Measurements from ENCODE around the gene NIPSNAP3A.
"Not testable (repeated sequence)": the region's sequence is repeated elsewhere in the genome, so short reads cannot be mapped to it uniquely, and the experiment has no call there.

NIPSNAP3A gene

DNA sequence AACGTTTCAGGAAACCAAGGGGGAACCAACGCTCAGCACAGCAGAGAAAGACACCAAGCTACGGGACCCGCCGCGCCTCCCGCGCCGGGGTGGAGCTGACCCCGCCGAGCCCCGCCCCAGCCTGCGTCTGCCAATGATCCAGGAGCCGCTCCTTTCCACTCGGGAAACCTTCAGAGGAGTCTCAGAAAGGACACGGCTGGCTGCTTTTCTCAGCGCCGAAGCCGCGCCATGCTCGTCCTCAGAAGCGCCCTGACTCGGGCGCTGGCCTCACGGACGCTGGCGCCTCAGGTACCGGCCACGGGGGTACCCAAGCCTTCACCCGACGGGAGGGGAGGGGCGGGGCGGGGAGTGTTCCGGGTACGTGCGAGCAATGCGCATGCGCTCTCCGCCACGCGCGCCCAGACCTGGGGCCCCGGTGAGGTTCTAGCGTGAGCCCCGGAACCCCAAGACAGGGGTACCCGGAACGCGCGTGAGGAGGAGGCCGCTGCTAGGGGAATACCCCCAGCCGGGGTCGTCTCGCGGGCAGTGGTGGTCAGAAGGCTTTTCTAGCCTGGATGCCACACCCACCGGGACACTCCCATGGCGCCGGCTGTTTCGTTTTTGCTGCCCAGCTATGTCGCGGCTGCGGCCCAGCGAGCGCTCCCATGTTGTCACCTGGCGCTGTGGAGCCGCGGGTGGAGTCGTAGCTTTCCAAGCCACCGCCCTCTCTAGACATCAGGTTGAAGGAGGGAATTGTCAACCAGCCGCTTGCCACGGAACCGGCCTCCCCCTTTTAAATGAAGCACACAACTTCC, at the start of gene NIPSNAP3A:
TSS of gene NIPSNAP3A (plus strand) at position 119 of the 794 bp plus-strand sequence. CDS start at position 229, 110 bp downstream.
- Histone ChIP-seq H3K4me1 (ENCODE audit: control insufficient read depth in 2 of 2, insufficient read depth in 2 of 2, low read length in 2 of 2) (peaks cover 8 to 11% of the 10 kb centered on the region in 2 donors), H3K9me3 (ENCODE audit: control insufficient read depth in 2 of 2, low read length in 2 of 2) (no peaks in the 10 kb centered on the region), H3K4me3 (ENCODE audit: low read length in 2 of 2) (peak within 1 kb of the TSS; percentile 90 to 91), H3K27me3 (ENCODE audit: control insufficient read depth in 2 of 2, insufficient read depth in 2 of 2, low read length in 2 of 2) (no peaks in the 10 kb centered on the region), H3K9ac (ENCODE audit: low read depth in 1 of 2, low read length in 2 of 2) (peak within 1 kb of the TSS; percentile 86 to 90), H3K27ac (ENCODE audit: low read depth in 2 of 2, low read length in 2 of 2) (peak within 1 kb of the TSS; percentile 96 to 98), H3K36me3 (ENCODE audit: control insufficient read depth in 2 of 2, insufficient read depth in 2 of 2, low read length in 2 of 2) (peaks cover 8 to 15% of the 10 kb centered on the region in 2 donors)

DNA sequence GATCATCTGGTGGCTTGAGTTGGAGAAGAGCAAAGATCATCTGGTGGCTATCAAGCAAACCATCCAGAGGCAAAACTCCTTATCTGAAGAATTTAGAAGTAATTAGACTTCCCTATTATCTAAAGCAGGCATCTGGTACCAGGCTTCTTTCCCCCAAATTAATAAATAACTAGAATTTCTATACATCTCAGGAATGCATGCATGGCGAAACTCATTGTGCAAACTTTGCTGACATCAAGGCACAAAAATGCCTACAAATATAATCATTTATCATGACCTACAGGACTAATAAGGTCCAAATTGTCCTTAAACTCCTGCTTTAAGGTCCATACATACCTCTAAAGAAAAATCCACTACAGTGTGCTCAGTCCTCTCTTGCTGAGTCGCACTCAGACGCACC, 47.2 kb upstream of the NIPSNAP3A start:
- H3K27ac ChIP-seq (ENCODE audit: low read depth in 2 of 2, low read length in 2 of 2) = no peak overlapping the region
- H3K9ac ChIP-seq (ENCODE audit: low read depth in 1 of 2, low read length in 2 of 2) = no peak overlapping the region
- no peaks in the 10 kb centered on the region for H3K27me3 ChIP-seq (ENCODE audit: control insufficient read depth in 2 of 2, insufficient read depth in 2 of 2, low read length in 2 of 2)
- no peaks in the 10 kb centered on the region for H3K9me3 ChIP-seq (ENCODE audit: control insufficient read depth in 2 of 2, low read length in 2 of 2)
- H3K36me3 ChIP-seq (ENCODE audit: control insufficient read depth in 2 of 2, insufficient read depth in 2 of 2, low read length in 2 of 2) = no peaks in the 10 kb centered on the region
- H3K4me1 ChIP-seq (ENCODE audit: control insufficient read depth in 2 of 2, insufficient read depth in 2 of 2, low read length in 2 of 2) = no peaks in the 10 kb centered on the region
- no peak overlapping the region for H3K4me3 ChIP-seq (ENCODE audit: low read length in 2 of 2)

DNA sequence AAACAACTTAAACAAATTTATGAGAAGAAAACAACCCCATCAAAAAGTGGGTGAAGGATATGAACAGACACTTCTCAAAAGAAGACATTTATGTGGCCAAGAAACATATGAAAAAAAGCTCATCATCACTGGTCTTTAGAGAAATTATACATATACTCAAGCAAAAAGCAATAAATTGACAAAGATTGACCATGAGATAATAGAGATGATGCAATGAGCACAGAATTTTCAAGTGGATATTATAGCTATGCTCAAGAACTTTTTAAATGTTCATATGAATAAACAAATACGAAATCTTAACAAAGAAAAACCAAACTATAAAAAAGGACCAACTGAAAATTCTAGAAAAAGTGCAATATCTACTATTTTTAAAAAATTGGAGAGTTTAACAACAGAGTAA, 38.7 kb upstream of the NIPSNAP3A start:
- H3K9ac ChIP-seq (ENCODE audit: low read depth in 1 of 2, low read length in 2 of 2); H3K4me3 ChIP-seq (ENCODE audit: low read length in 2 of 2); H3K4me1 ChIP-seq (ENCODE audit: control insufficient read depth in 2 of 2, insufficient read depth in 2 of 2, low read length in 2 of 2); H3K36me3 ChIP-seq (ENCODE audit: control insufficient read depth in 2 of 2, insufficient read depth in 2 of 2, low read length in 2 of 2); H3K27ac ChIP-seq (ENCODE audit: low read depth in 2 of 2, low read length in 2 of 2); H3K9me3 ChIP-seq (ENCODE audit: control insufficient read depth in 2 of 2, low read length in 2 of 2); H3K27me3 ChIP-seq (ENCODE audit: control insufficient read depth in 2 of 2, insufficient read depth in 2 of 2, low read length in 2 of 2): not testable (repeated sequence)

DNA sequence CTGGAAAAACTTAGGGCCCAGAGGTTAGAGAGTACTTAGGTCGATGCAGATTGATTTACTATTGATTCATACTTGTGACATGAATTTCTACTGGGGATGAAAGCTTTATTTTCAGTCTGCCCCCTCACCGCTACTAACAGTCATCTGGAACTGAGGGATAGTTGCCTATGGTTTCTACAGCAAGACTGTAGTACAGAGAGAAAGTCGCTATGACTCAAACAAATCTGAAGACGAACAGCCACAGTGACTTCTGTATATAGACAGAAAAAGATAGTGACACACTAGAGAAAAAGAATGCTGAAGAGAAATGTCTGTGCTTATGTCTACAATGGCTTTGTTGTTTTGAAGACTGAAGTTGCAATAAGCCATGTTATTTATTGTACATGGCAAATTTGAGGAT, 35.9 kb upstream of the NIPSNAP3A start:
- Histone ChIP-seq H3K36me3 (ENCODE audit: control insufficient read depth in 2 of 2, insufficient read depth in 2 of 2, low read length in 2 of 2) (no peaks in the 10 kb centered on the region), H3K27me3 (ENCODE audit: control insufficient read depth in 2 of 2, insufficient read depth in 2 of 2, low read length in 2 of 2) (no peaks in the 10 kb centered on the region), H3K4me3 (ENCODE audit: low read length in 2 of 2) (no peak overlapping the region), H3K9me3 (ENCODE audit: control insufficient read depth in 2 of 2, low read length in 2 of 2) (no peaks in the 10 kb centered on the region), H3K27ac (ENCODE audit: low read depth in 2 of 2, low read length in 2 of 2) (no peak overlapping the region), H3K4me1 (ENCODE audit: control insufficient read depth in 2 of 2, insufficient read depth in 2 of 2, low read length in 2 of 2) (no peaks in the 10 kb centered on the region), H3K9ac (ENCODE audit: low read depth in 1 of 2, low read length in 2 of 2) (no peak overlapping the region)

DNA sequence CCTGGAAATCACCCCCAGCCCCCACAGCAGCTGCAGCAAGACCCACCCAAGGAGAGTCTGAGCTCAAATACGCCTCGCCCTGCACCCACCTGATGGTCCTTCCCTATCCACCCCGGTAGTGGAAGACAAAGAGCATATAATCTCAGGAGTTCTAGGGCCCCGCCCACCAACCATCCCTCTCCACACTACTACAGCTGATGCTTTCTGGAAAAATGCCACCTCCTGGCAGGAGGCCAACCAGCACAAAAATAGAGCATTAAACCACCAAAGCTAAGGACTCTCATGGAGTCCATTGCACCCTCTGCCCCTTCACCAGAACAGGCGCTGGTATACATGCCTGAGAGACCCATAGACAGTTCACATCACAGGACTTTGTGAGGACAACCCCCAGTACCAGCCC, 22.5 kb upstream of the NIPSNAP3A start:
- Histone ChIP-seq H3K4me3 (ENCODE audit: low read length in 2 of 2) (no peak overlapping the region), H3K36me3 (ENCODE audit: control insufficient read depth in 2 of 2, insufficient read depth in 2 of 2, low read length in 2 of 2) (no peaks in the 10 kb centered on the region), H3K4me1 (ENCODE audit: control insufficient read depth in 2 of 2, insufficient read depth in 2 of 2, low read length in 2 of 2) (no peaks in the 10 kb centered on the region), H3K9ac (ENCODE audit: low read depth in 1 of 2, low read length in 2 of 2) (no peak overlapping the region), H3K27ac (ENCODE audit: low read depth in 2 of 2, low read length in 2 of 2) (no peak overlapping the region), H3K27me3 (ENCODE audit: control insufficient read depth in 2 of 2, insufficient read depth in 2 of 2, low read length in 2 of 2) (no peaks in the 10 kb centered on the region), H3K9me3 (ENCODE audit: control insufficient read depth in 2 of 2, low read length in 2 of 2) (no peaks in the 10 kb centered on the region)

DNA sequence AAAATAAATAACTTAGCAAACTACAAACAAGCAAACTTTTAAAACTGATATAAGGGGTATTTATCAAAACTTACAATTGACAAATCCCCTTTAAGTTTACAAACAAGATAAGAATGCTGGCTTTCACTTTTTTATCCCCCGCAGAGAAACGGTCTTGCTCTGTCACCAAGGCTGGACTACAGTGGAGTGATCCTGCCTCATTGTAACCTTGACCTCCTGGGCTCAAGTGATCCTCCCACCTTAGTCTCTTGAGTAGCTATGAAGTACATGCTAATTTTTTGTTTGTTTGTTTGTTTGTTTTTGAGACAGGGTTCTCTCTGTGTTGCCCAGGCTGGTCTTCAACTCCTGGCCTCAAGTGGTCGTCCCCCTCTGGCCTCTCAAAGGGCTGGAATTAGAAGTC, 9.0 kb upstream of the NIPSNAP3A start:
- Histone ChIP-seq H3K9me3 (ENCODE audit: control insufficient read depth in 2 of 2, low read length in 2 of 2) (no peaks in the 10 kb centered on the region), H3K4me1 (ENCODE audit: control insufficient read depth in 2 of 2, insufficient read depth in 2 of 2, low read length in 2 of 2) (no peaks in the 10 kb centered on the region), H3K4me3 (ENCODE audit: low read length in 2 of 2) (no peak overlapping the region), H3K36me3 (ENCODE audit: control insufficient read depth in 2 of 2, insufficient read depth in 2 of 2, low read length in 2 of 2) (no peaks in the 10 kb centered on the region), H3K9ac (ENCODE audit: low read depth in 1 of 2, low read length in 2 of 2) (no peak overlapping the region), H3K27ac (ENCODE audit: low read depth in 2 of 2, low read length in 2 of 2) (no peak overlapping the region), H3K27me3 (ENCODE audit: control insufficient read depth in 2 of 2, insufficient read depth in 2 of 2, low read length in 2 of 2) (no peaks in the 10 kb centered on the region)

DNA sequence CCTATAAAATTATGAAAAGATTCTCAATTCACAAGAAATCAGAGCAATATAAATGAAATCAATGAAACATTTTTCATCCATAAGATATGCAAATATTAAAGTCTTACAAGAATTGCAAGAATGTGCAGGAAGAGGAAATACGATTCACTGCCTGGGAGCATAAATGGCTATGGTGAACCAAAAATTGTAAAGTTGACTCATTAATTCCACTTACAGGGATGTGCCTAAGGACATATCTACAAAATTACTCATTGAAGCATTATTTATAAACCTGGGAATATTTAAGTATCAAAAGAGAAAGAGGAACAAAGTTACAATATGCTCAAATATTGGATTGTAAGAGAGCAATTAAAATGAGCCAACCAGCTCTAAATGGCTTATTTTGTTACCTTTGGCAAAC, 6.9 kb upstream of the NIPSNAP3A start:
- Histone ChIP-seq H3K9ac (ENCODE audit: low read depth in 1 of 2, low read length in 2 of 2) (no peak overlapping the region), H3K9me3 (ENCODE audit: control insufficient read depth in 2 of 2, low read length in 2 of 2) (no peaks in the 10 kb centered on the region), H3K36me3 (ENCODE audit: control insufficient read depth in 2 of 2, insufficient read depth in 2 of 2, low read length in 2 of 2) (no peaks in the 10 kb centered on the region), H3K27me3 (ENCODE audit: control insufficient read depth in 2 of 2, insufficient read depth in 2 of 2, low read length in 2 of 2) (no peaks in the 10 kb centered on the region), H3K4me3 (ENCODE audit: low read length in 2 of 2) (no peak overlapping the region), H3K4me1 (ENCODE audit: control insufficient read depth in 2 of 2, insufficient read depth in 2 of 2, low read length in 2 of 2) (no peaks in the 10 kb centered on the region), H3K27ac (ENCODE audit: low read depth in 2 of 2, low read length in 2 of 2) (no peak overlapping the region)

DNA sequence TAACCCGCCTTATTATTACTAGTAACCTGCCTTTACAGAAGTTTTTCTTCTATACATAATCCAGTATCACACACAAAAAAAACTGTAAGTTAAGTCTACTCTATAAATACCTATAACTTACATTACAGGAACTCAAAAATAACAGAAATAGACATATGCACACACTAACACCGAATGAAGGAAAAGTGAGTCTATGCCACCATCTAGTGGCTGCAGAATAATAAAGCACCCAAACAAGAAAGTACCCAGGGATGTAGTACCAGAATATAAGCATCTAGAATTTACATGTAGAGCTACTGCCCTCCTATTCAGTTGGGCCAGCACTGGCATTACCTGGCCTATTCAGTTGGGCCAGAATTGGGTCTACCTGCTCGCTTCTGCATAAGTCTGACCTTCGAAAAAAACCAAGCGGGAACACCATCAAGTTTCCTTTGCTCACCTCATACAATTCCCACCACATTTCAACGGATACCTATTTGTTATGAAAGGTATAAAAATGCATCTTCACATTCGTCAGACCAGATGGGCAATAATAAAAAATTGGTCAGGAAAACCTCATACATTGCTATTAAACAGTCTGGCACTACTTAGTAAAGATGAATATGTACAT, 4.0 kb upstream of the NIPSNAP3A start:
- no peak overlapping the region for H3K4me3 ChIP-seq (ENCODE audit: low read length in 2 of 2)
- H3K27ac ChIP-seq (ENCODE audit: low read depth in 2 of 2, low read length in 2 of 2) = no peak overlapping the region
- H3K36me3 ChIP-seq (ENCODE audit: control insufficient read depth in 2 of 2, insufficient read depth in 2 of 2, low read length in 2 of 2) = no peaks in the 10 kb centered on the region
- no peak overlapping the region for H3K9ac ChIP-seq (ENCODE audit: low read depth in 1 of 2, low read length in 2 of 2)
- H3K27me3 ChIP-seq (ENCODE audit: control insufficient read depth in 2 of 2, insufficient read depth in 2 of 2, low read length in 2 of 2) = no peaks in the 10 kb centered on the region
- H3K9me3 ChIP-seq (ENCODE audit: control insufficient read depth in 2 of 2, low read length in 2 of 2) = no peaks in the 10 kb centered on the region
- peaks cover 3 to 7% of the 10 kb centered on the region in 2 donors for H3K4me1 ChIP-seq (ENCODE audit: control insufficient read depth in 2 of 2, insufficient read depth in 2 of 2, low read length in 2 of 2)

DNA sequence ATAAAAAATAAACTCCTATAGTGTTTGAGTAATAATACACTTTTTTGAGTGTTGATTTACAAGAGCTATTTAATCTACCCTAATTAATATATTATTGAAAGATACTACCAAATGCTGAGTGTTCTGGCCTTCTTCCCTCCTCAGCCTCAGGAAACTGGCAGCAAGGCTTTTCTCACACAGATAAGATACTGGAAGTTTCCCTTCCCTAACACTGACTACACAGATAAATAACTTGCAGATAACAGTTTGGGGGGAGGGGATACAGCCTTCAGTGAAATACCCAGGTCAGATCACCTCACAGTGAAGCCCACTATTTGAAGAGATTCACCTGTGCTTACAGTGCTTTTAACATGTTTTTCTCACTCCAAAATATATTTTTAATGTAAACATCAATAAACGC, 1.6 kb upstream of the NIPSNAP3A start:
- no peaks in the 10 kb centered on the region for H3K9me3 ChIP-seq (ENCODE audit: control insufficient read depth in 2 of 2, low read length in 2 of 2)
- H3K4me3 ChIP-seq (ENCODE audit: low read length in 2 of 2) = no peak overlapping the region
- H3K36me3 ChIP-seq (ENCODE audit: control insufficient read depth in 2 of 2, insufficient read depth in 2 of 2, low read length in 2 of 2) = no peaks in the 10 kb centered on the region
- no peak overlapping the region for H3K27ac ChIP-seq (ENCODE audit: low read depth in 2 of 2, low read length in 2 of 2)
- H3K9ac ChIP-seq (ENCODE audit: low read depth in 1 of 2, low read length in 2 of 2) = no peak overlapping the region
- no peaks in the 10 kb centered on the region for H3K27me3 ChIP-seq (ENCODE audit: control insufficient read depth in 2 of 2, insufficient read depth in 2 of 2, low read length in 2 of 2)
- peaks cover 8 to 11% of the 10 kb centered on the region in 2 donors for H3K4me1 ChIP-seq (ENCODE audit: control insufficient read depth in 2 of 2, insufficient read depth in 2 of 2, low read length in 2 of 2)

DNA sequence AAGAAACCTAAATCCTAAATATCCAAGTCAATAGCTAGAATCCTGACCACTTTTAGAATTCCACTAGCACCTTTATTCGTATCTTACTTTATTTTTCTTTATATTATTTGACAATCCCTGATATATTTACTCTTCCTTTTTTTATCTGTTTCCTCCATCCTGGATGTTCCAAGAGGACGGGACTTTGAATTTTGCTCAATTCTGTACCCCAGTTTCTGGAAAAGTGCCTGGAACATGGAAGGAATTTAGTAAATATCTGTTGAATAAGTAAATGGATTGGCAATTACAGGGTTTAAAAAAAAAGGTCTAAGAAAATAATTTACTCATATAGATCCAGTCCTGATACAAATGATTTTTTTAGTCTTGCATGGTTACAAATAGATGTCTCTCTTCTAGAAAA, 1.2 kb upstream of the NIPSNAP3A start:
- Histone ChIP-seq H3K9me3 (ENCODE audit: control insufficient read depth in 2 of 2, low read length in 2 of 2) (no peaks in the 10 kb centered on the region), H3K27me3 (ENCODE audit: control insufficient read depth in 2 of 2, insufficient read depth in 2 of 2, low read length in 2 of 2) (no peaks in the 10 kb centered on the region), H3K36me3 (ENCODE audit: control insufficient read depth in 2 of 2, insufficient read depth in 2 of 2, low read length in 2 of 2) (peaks cover 0 to 1% of the 10 kb centered on the region in 2 donors), H3K4me1 (ENCODE audit: control insufficient read depth in 2 of 2, insufficient read depth in 2 of 2, low read length in 2 of 2) (peaks cover 8 to 11% of the 10 kb centered on the region in 2 donors), H3K4me3 (ENCODE audit: low read length in 2 of 2) (no peak overlapping the region), H3K27ac (ENCODE audit: low read depth in 2 of 2, low read length in 2 of 2) (no peak overlapping the region), H3K9ac (ENCODE audit: low read depth in 1 of 2, low read length in 2 of 2) (no peak overlapping the region)
